IPS-18c (cell line): Measurements from ENCODE around the gene CMTM8.
A peak's percentile ranks its signal among the peaks of the same experiment; 100 is the strongest.

Experiments
- H3K4me3 ChIP-seq: 2 replicates; pipeline ENCODE4 v1.7.0; 2013; ENCODE audit warnings: low read depth, mild to moderate bottlenecking, low read length, moderate library complexity; ENCODE audit not compliant: insufficient read depth
- H3K9me3 ChIP-seq: one replicate; pipeline ENCODE4 v1.6.1; 2013; ENCODE audit warnings: mild to moderate bottlenecking, low read length, moderate library complexity; ENCODE audit not compliant: control insufficient read depth, insufficient read depth

CMTM8 gene

GRCh38 chr3:32401126-32401525, 162.6 kb downstream of the CMTM8 start:
- no peaks in the 10 kb centered on the region for H3K9me3 ChIP-seq
- peak overlapping the region; percentile 50; the same call in 1 of the 2 replicates for H3K4me3 ChIP-seq

- H3K9me3 ChIP-seq: no peaks in the 10 kb centered on the region
- H3K4me3 ChIP-seq: peak overlapping the region; percentile 50
Measured at GRCh38 chr3:32401556-32402081, 163.1 kb downstream of the CMTM8 start.

GRCh38 chr3:32403663-32404062, 165.2 kb downstream of the CMTM8 start:
- Histone ChIP-seq H3K4me3 (no peak overlapping the region), H3K9me3 (no peaks in the 10 kb centered on the region)

- Histone ChIP-seq H3K9me3 (no peaks in the 10 kb centered on the region), H3K4me3 (no peak overlapping the region; the same call in 1 of the 2 replicates)
Measured at GRCh38 chr3:32404714-32405113, 166.2 kb downstream of the CMTM8 start.

- Histone ChIP-seq H3K4me3 (no peak overlapping the region; the same call in 1 of the 2 replicates), H3K9me3 (no peaks in the 10 kb centered on the region)
Measured at GRCh38 chr3:32405155-32405554, 166.7 kb downstream of the CMTM8 start.

GRCh38 chr3:32405711-32406323, 167.3 kb downstream of the CMTM8 start:
- H3K9me3 ChIP-seq: no peaks in the 10 kb centered on the region
- H3K4me3 ChIP-seq: no peak overlapping the region

- H3K9me3 ChIP-seq: no peaks in the 10 kb centered on the region
- no peak overlapping the region for H3K4me3 ChIP-seq
Measured at GRCh38 chr3:32406486-32407408, 168.3 kb downstream of the CMTM8 start.

- Histone ChIP-seq H3K4me3 (no peak overlapping the region), H3K9me3 (no peaks in the 10 kb centered on the region)
Measured at GRCh38 chr3:32410367-32411246, 172.1 kb downstream of the CMTM8 start.

- Histone ChIP-seq H3K9me3 (no peaks in the 10 kb centered on the region), H3K4me3 (no peak overlapping the region)
Measured at GRCh38 chr3:32411442-32411841, 173.0 kb downstream of the CMTM8 start.

- Histone ChIP-seq H3K4me3 (no peak overlapping the region), H3K9me3 (no peaks in the 10 kb centered on the region)
Measured at GRCh38 chr3:32412887-32413286, 174.4 kb downstream of the CMTM8 start.

GRCh38 chr3:32413845-32414521, 175.5 kb downstream of the CMTM8 start:
- H3K4me3 ChIP-seq: no peak overlapping the region
- H3K9me3 ChIP-seq: no peaks in the 10 kb centered on the region

GRCh38 chr3:32414522-32415202, 176.2 kb downstream of the CMTM8 start:
- H3K4me3 ChIP-seq: no peak overlapping the region
- H3K9me3 ChIP-seq: no peaks in the 10 kb centered on the region

- no peak overlapping the region for H3K4me3 ChIP-seq
Measured at GRCh38 chr3:32419742-32420125, 181.3 kb downstream of the CMTM8 start.

More at GRCh38 chr3:32419742-32420125, 181.3 kb downstream of the CMTM8 start:
- peaks cover 4% of the 10 kb centered on the region for H3K9me3 ChIP-seq
